Fibroblast of pulmonary artery (primary cell): ENCODE data around the gene CELSR1.

Source experiments
- DNase-seq: peaks from one replicate; pipeline ENCODE4 v3.0.0-alpha.2; 2010; ENCODE audit warnings: low read depth
- H3K4me3 ChIP-seq: replicated peaks from 2 replicates; pipeline ENCODE4 v1.5.1; 2011; ENCODE audit warnings: low read depth, mild to moderate bottlenecking, control low read depth, low read length, moderate library complexity
- TF ChIP-seq, protein P1 (sequence below): IDR thresholded peaks from 2 replicates; pipeline ENCODE4 v1.5.1; 2011; ENCODE audit warnings: mild to moderate bottlenecking, control low read depth, low read length, inconsistent platforms; ENCODE audit errors: missing control alignments

The CELSR1 gene

DNA sequence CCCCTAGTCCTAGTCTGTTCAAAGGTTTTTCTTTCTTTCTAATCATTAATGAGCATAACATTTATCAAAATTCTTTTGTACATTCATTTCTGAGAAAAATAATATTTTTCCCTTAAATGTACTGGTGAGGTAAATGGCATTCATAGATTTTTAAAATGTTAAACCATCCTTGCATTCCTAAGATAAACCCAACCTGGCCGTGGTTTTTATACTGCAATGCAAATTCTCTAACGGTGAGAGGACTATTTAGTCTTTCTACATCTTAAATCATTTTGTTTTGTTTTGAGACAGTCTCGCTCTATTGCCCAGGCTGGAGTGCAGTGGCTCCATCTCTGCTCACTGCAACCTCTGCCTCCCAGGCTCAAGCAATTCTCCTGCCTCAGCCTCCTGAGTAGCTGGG is 161.3 kb downstream of the CELSR1 start:
- H3K4me3 ChIP-seq, result no peak overlapping the region
- TF ChIP-seq, protein P1, sequence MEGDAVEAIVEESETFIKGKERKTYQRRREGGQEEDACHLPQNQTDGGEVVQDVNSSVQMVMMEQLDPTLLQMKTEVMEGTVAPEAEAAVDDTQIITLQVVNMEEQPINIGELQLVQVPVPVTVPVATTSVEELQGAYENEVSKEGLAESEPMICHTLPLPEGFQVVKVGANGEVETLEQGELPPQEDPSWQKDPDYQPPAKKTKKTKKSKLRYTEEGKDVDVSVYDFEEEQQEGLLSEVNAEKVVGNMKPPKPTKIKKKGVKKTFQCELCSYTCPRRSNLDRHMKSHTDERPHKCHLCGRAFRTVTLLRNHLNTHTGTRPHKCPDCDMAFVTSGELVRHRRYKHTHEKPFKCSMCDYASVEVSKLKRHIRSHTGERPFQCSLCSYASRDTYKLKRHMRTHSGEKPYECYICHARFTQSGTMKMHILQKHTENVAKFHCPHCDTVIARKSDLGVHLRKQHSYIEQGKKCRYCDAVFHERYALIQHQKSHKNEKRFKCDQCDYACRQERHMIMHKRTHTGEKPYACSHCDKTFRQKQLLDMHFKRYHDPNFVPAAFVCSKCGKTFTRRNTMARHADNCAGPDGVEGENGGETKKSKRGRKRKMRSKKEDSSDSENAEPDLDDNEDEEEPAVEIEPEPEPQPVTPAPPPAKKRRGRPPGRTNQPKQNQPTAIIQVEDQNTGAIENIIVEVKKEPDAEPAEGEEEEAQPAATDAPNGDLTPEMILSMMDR, result no peak
- DNase-seq, result no peak

DNA sequence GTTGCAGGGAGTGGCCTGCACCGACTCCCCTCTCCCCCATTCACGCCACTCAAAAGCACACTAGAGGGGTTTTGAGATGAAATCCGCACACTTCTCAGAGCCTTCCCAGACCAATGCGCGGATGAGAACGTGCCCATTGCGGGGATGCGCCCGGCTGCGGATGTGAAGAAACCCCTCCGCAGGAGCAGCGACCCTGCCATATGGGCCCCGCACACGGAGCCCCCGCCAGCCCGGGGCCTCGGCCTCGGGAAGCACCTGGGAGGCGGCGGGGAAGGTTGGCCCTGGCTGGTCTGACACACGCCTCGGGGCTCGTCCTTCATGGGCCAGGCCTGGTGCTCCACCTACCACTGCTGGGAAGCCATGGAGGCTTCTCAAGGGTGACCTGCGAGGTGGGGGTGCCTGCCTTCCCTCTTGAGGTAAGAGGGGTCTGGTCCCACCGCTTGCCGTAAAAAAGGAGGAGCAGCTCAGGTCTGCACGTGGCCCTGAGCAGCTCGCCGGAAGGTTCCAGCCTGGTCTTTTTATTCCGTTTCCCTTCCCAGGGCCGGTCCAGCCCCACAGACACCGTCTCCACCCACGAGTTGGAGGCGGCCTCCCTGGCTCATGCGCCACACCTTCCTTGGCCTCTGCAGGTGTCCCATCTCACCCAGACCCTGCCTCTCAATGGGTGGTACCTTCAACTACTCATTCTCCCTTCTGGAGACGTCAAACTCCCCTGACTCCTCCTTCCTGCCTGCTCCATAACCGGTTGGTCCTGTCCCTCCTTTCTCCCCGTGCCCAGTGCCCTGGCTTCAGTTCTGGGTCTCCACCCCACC is 162.6 kb downstream of the CELSR1 start:
- no peak overlapping the region for H3K4me3 ChIP-seq
- no peak for DNase-seq
- TF ChIP-seq, protein P1, result no peak

DNA sequence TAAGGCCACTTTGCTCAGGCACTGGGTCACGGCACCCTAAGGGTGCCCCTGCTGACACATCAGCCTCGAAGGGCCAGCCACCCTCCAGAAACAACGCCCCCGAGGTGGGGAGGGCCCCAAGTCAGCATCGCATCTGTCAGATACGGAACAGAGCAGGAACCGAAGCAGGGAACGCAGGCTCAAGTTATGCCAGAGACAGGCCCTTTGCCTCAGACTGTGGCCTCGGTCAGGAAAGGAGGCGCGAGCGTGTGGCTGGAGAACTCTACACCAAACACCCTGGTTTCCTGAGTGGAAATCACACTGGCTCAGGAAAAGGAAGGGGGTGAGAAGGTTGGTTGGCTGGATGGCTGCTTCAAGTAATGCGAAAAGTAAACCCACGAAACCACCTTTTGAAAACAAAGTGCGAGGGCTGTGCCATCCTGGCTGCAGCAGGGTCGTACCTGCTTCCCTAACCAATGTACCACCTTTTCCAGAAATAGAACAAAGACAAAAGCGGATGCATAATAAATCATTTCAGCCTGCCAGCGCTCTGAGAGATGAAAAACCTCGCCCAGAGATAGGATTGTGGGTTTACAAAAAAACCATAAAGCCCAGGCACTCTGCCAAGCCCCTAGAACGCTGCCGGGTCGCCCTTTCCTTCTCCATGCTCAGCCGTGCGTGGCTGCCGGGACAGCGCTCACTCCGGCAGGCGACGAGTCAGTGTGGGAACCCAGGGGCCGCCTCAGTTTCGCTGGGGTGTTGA is 163.3 kb downstream of the CELSR1 start:
- no peak for DNase-seq
- TF ChIP-seq, protein P1, result no peak
- no peak overlapping the region for H3K4me3 ChIP-seq

DNA sequence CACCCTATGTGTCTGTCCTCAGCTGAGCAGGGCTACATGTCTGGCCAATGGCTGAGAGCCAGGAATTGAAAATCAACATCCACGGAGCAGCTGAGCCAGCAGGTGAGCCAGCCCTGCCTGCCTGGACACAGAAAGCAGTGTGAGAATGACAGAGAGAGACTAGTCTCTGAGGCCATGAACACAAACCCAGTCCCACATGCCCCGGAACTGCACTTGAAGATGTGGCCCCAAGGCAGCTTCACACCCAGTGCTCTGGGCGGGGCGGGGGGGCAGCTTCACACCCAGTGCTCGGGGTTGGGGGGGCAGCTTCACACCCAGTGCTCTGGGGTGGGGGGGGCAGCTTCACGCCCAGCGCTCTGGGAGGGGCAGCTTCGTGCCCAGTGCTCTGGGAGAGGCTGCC is 164.3 kb downstream of the CELSR1 start:
- TF ChIP-seq, protein P1, result no peak
- no peak for DNase-seq
- H3K4me3 ChIP-seq, result no peak overlapping the region

DNA sequence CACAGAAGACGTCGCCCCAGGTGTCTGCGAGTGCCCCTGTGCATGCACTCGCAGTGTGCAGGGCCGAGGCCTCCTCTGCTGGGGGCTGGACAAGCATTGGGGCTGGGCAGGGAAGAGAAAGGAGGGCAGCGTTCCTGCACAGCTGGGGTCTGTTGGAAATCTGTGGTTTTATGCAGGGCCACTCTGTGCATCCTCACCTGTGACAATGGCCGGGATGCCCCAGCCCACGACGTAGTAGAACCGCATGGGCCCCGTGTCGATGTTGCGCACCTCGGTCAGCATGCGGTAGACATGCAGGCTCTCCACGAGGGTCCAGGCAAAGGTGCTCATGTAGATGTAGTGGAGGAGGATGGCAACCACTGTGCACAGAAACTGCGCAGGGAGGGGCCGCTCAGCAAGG is 164.7 kb downstream of the CELSR1 start:
- DNase-seq, result no peak
- TF ChIP-seq, protein P1, result no peak
- no peak overlapping the region for H3K4me3 ChIP-seq

DNA sequence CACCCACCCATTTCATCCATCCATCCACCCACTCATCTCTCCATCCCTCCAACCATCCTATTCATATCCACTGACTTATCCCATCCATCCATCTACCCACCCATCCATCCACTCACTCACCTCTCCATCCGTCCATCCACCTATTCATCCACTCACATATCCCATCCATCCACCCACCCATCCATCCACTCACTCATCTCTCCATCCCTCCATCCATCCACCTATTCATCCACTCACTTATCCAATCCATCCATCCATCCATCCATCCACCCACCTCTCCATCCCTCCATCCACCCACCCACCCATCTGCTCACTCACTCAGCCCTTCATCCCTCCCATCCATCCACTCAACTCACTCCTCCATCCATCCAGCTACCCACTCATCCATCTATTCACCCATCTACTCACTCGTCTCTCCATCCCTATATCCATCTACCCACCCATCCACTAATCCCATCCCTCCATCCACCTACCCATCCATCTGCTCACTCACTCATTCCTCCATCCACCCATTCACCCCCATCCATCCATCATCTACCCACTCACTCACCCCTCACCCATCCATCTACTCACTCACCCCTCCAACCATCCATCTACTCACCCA is 165.7 kb downstream of the CELSR1 start:
- H3K4me3 ChIP-seq, result no peak overlapping the region
- TF ChIP-seq, protein P1, result no peak
- no peak for DNase-seq
